ENCODE results near the gene SOCS1. TPM values are rescaled to one million over a fixed set of nuclear protein-coding genes. Genes with fewer than 3 reads are reported as not detected.

Gene SOCS1
- total RNA-seq, 1 donor = 1.1 TPM

DNA sequence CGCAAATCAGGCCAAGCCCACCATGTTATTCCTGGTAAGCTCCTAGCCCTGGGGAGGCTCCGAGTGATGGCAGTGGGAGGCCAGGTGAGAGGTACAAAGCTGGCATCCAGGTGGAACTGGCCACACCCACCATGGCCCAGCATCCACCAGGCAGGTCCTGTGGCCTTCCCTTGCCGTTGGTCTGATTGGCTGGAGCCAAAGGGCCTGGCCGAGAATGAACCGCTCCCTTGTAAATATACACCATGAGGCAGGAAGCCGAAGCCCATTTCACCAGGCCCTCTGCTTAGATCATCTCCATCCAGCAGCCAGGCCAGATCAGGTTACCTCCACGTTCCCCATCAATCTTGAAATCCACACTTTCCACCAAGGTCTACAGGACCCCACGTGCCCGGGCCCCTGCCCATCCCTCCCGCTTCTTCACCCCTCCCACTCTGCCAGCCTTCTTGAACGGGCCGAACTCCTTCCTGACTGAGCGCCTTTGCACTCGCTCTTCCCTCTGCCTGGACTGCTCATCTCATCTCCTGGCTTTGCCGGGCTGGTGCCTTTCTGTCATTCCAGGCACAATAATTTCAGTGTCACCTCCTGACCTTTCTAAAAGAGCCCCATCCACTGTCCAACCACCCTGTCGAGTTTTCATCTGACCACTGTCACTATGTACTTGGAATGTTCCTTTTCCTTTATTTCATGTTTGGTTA, 5.8 kb downstream of the SOCS1 start:
- Histone ChIP-seq H3K9me3 (ENCODE audit: low read depth, low read length) (no peaks in the 10 kb centered on the region), H2AFZ (ENCODE audit: low read length) (no peak overlapping the region), H3K27me3 (ENCODE audit: insufficient read depth, low read length) (no peaks in the 10 kb centered on the region), H3K4me3 (ENCODE audit: insufficient read depth, low read length) (no peak overlapping the region), H3K4me2 (ENCODE audit: insufficient read depth, low read length) (no peak overlapping the region), H4K20me1 (ENCODE audit: insufficient read depth, low read length) (peaks cover 11% of the 10 kb centered on the region), H3K4me1 (ENCODE audit: insufficient read depth, low read length) (peaks cover 14% of the 10 kb centered on the region), H3K27ac (ENCODE audit: low read depth, low read length) (no peak overlapping the region), H3K36me3 (ENCODE audit: insufficient read depth, low read length) (no peaks in the 10 kb centered on the region), H3K79me2 (ENCODE audit: insufficient read depth, low read length) (no peaks in the 10 kb centered on the region)
- TF ChIP-seq, protein P1, sequence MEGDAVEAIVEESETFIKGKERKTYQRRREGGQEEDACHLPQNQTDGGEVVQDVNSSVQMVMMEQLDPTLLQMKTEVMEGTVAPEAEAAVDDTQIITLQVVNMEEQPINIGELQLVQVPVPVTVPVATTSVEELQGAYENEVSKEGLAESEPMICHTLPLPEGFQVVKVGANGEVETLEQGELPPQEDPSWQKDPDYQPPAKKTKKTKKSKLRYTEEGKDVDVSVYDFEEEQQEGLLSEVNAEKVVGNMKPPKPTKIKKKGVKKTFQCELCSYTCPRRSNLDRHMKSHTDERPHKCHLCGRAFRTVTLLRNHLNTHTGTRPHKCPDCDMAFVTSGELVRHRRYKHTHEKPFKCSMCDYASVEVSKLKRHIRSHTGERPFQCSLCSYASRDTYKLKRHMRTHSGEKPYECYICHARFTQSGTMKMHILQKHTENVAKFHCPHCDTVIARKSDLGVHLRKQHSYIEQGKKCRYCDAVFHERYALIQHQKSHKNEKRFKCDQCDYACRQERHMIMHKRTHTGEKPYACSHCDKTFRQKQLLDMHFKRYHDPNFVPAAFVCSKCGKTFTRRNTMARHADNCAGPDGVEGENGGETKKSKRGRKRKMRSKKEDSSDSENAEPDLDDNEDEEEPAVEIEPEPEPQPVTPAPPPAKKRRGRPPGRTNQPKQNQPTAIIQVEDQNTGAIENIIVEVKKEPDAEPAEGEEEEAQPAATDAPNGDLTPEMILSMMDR (IDR thresholded peaks at IDR 0.05; ENCODE audit: extremely low read depth, low read depth, low read length) = no peak
- no peak for DNase-seq (ENCODE audit: insufficient read length, low spot score, missing footprints)

DNA sequence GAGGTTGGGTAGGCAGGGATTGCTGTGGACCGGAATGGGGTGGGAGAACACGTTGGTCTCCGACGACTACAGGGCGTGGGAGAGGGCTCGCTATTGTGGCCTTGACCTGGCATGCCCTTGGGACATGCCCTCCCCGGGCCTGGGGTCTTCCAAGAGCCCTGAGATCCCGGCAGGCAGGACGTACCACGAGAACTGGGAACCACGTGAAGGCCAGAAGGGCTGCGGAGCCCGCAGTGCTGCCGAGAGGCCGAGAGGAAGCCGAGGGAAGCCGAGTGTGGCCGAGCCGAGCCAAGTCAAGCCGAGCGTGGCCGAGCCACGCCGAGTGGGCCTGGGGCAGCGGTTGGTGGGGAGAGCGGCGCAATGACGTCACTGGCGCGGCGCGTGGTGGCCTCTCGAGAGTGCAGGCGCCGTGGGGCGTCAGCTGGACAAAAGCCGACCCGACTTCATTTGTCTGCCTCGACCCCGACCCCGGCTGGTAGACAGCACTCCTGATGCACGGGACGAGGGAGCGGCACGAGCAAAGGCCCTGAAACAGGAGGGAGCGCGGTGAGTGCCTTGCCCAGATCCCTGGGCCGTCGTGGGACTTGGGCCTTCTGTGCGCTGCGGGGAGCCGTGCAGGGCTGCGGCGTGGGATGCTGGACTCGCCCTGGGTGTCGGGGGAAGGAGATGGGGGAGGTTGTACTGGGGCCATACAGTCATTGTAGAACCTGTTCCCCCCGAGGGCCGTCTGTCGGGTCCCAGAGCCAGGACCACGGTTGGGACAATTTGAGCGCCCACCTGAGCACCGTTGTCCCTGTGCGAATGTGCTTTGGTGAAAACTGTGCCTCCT, 6.6 kb downstream of the SOCS1 start:
- Histone ChIP-seq H3K4me1 (ENCODE audit: insufficient read depth, low read length) (peaks cover 12% of the 10 kb centered on the region), H3K27me3 (ENCODE audit: insufficient read depth, low read length) (no peaks in the 10 kb centered on the region), H3K79me2 (ENCODE audit: insufficient read depth, low read length) (no peaks in the 10 kb centered on the region), H3K9me3 (ENCODE audit: low read depth, low read length) (no peaks in the 10 kb centered on the region), H3K27ac (ENCODE audit: low read depth, low read length) (no peak overlapping the region), H3K4me2 (ENCODE audit: insufficient read depth, low read length) (no peak overlapping the region), H3K4me3 (ENCODE audit: insufficient read depth, low read length) (no peak overlapping the region), H4K20me1 (ENCODE audit: insufficient read depth, low read length) (peaks cover 7% of the 10 kb centered on the region), H2AFZ (ENCODE audit: low read length) (no peak overlapping the region), H3K36me3 (ENCODE audit: insufficient read depth, low read length) (no peaks in the 10 kb centered on the region)
- TF ChIP-seq, protein P1 (IDR thresholded peaks at IDR 0.05; ENCODE audit: extremely low read depth, low read depth, low read length) = no peak
- DNase-seq (ENCODE audit: insufficient read length, low spot score, missing footprints) = no peak

DNA sequence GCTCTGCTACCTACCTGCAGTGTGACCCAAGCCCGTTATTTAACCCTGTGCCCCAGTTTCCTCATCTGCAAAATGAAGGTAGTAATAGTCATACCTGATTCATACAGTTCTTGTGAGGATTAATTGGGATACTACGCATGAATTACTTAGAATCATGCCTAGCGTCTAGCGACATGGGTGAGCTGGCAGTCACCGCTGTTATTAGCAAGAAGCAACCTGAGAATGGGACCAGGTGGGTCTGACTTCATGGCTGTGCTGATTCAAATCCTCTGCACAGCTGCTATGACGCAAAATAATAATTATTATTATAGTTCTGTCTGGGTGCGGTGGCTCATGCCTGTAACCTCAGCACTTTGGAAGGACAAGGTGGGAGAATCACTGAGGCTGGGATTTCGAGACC, 7.9 kb downstream of the SOCS1 start:
- Histone ChIP-seq H3K36me3 (ENCODE audit: insufficient read depth, low read length) (no peaks in the 10 kb centered on the region), H3K27ac (ENCODE audit: low read depth, low read length) (no peak overlapping the region), H3K27me3 (ENCODE audit: insufficient read depth, low read length) (peaks cover 4% of the 10 kb centered on the region), H3K4me3 (ENCODE audit: insufficient read depth, low read length) (no peak overlapping the region), H3K9me3 (ENCODE audit: low read depth, low read length) (no peaks in the 10 kb centered on the region), H3K79me2 (ENCODE audit: insufficient read depth, low read length) (no peaks in the 10 kb centered on the region), H3K4me1 (ENCODE audit: insufficient read depth, low read length) (peaks cover 3% of the 10 kb centered on the region), H3K4me2 (ENCODE audit: insufficient read depth, low read length) (no peak overlapping the region), H4K20me1 (ENCODE audit: insufficient read depth, low read length) (no peaks in the 10 kb centered on the region), H2AFZ (ENCODE audit: low read length) (no peak overlapping the region)
- TF ChIP-seq, protein P1 (IDR thresholded peaks at IDR 0.05; ENCODE audit: extremely low read depth, low read depth, low read length) = no peak
- DNase-seq (ENCODE audit: insufficient read length, low spot score, missing footprints) = no peak

DNA sequence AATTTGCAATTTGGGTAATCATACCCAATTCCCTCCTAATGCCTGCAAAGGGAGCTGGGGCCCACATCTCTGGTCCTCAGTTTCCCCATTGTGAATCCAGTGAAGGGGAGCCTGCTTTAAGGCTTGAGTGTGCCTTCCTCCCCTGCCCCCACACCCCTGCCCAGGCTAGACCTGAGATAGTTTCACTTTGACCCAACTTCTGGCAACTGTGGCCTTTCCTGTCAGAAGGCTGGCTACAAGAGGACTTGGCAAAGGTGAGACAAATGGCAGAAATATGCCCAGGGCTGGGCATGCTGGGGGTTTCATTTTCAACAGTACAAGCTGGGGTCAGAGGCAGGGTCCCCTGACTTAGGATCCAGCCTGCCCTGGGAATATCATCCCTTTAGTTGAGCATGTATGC, 10.0 kb downstream of the SOCS1 start:
- Histone ChIP-seq H3K27ac (ENCODE audit: low read depth, low read length) (no peak overlapping the region), H2AFZ (ENCODE audit: low read length) (no peak overlapping the region), H3K4me1 (ENCODE audit: insufficient read depth, low read length) (no peaks in the 10 kb centered on the region), H3K4me3 (ENCODE audit: insufficient read depth, low read length) (no peak overlapping the region), H3K4me2 (ENCODE audit: insufficient read depth, low read length) (no peak overlapping the region), H3K79me2 (ENCODE audit: insufficient read depth, low read length) (no peaks in the 10 kb centered on the region), H3K27me3 (ENCODE audit: insufficient read depth, low read length) (peaks cover 4% of the 10 kb centered on the region), H3K9me3 (ENCODE audit: low read depth, low read length) (no peaks in the 10 kb centered on the region), H3K36me3 (ENCODE audit: insufficient read depth, low read length) (no peaks in the 10 kb centered on the region), H4K20me1 (ENCODE audit: insufficient read depth, low read length) (no peaks in the 10 kb centered on the region)
- TF ChIP-seq, protein P1 (IDR thresholded peaks at IDR 0.05; ENCODE audit: extremely low read depth, low read depth, low read length) = no peak
- no peak for DNase-seq (ENCODE audit: insufficient read length, low spot score, missing footprints)
